Activated CD8-positive, alpha-beta memory T cell treated with anti-CD3 and anti-CD28 coated beads, Interleukin-2, amount 50 U/mL, for 24 hours (primary cell): ENCODE measurements around the gene NXPH4.
A peak's percentile ranks its signal among the peaks of the same experiment; 100 is the strongest.

ENCODE experiments used
- DNase-seq: peaks from one replicate; pipeline ENCODE4 v3.0.0-alpha.2; 2020; ENCODE audit errors: extremely low read depth

Gene NXPH4

DNA sequence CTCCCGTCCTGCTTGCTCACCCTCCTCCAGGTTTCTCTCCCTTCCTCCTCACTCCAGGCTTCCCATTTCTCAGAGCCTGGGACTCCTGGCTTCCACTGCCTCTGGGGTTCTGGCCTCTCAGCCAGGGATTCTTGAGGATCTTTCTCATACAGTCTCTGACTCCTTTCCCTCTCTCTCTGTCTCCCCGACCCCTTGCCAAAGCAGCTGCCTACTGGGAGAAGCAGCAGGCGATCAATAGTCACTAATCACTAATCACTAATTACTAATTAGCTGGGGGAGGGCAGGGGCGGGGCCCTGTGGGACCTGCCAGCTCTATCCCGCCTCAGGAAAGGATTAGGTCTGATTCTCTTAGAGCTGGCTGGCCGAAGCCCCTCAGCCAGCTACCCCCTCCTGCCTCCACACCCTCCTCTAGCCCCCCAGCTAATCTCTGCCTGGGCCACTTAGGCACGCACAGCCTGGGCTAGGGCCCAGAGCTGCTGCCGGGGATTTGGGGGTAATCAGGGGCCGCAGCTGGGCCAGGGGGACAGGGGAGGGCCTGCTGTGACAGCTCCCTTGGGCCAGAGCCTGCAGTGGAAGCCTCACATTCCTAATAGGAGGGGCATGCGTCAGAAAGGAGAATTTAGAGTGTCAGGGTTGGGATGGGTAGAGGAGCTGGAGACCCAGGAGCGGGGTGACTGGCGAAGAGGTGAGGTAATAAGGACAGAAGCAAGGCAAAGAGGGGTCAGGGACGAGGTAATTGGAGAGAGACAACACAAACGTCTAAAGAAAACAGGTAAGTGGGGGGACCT is 2.8 kb downstream of the NXPH4 start:
- DNase-seq, result no peak

GRCh38 chr12:57219993-57220754 is 3.6 kb downstream of the NXPH4 start:
- DNase-seq, result no peak

DNA sequence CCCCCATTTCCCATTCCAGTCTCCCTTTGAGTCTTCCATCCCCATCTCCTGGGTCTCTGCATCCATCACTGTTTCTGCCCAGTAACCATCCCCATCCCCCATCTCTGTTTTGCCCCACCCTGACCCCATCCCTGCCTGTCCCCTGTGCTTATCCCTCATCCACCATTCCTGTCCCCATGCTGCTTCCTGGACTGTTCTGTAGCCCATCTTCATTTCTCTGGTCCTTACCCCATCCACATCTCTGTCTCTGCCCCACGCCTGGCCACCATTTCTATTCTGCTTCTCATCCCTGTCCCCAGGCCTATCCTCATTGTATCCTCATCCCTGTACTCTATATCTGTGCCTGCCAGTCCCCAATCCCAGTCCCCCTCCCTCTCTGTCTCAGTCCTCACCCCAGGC is 4.2 kb downstream of the NXPH4 start:
- DNase-seq, result no peak

GRCh38 chr12:57221169-57221917 is 4.7 kb downstream of the NXPH4 start:
- no peak for DNase-seq

DNA sequence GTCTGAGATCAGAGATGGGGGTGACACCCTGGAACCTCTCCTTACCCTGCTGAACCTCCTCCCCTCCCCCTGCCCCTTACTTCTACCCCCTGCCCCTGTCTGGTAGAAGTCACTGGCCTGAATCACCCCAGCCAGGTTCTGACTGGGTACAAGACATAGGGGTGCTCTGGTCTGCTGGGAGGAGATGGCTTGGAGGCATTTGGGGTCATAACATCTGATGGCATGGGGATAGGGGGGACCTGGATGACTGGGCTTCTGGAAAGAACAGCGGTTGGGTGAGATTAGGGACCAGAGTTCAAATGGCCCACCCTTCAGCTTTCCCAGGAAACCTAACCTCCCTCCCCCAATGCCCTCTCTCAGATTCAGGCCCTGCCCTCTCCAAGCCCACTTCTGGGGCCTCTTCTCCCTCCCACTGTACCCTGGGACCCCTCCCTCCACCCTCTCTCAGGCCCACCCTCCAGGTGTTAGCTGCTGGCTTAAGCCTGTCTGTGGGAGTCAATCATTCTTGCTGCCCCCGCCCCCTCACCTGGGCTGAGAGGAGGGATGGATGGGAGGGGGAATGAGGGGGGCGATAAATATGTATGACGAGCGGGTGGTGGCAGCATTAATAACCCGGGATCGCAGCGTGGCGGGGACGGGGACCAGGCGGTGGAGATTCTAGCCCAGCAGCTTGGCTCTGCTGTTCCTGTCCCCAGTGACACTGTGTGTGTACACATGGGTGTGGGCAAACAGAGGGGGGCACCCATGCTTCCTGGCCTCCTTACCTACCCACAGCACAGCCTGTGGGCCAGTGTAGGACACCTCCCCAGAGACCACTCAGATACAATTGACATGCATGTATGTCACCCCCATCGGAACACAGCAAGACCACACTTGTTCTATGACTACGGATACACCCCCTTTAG is 5.9 kb downstream of the NXPH4 start:
- DNase-seq, result no peak

DNA sequence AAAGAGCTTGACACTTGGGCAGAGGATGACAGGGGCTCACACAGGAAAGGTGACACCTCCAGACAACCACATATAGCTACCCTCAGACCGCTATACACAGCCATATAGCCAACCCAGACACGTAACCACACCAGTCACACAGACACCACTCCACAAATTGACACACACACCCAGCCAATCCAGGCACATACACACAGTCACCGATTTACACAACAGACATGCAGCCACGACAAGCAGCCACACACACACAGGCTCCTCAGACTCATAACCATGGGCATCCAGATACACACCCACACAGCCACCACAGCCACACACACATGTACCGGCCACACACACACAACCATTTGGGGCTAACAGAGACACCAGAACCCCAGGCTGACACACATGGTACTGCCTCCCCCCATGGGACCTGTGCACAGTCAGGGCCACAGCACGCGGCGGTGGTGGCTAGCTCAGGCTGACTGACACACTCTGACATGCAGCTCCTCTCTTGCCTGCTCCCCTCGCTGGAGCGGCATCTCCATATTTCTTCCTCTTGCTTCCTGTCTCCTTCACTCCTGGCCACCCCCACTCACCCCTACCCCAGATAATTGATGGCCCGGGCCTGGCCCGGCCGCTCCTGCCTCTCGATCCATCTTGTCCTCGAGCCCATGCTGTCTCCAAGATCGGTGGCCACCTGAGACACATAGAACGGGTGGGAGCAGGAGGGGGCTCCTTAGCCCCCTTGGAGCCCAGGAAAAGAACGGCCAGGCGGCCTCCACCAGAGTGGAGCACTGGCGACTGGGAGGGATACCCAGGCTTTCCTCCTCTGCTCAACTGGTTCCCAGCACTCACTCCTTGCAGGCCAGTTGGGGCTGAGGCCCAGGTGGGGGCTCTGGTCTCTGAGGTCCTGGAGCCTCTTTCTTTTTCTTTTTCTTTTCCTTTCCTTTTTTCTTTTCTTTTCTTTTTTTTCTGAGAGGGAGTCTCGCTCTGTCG is 6.9 kb downstream of the NXPH4 start:
- no peak for DNase-seq

DNA sequence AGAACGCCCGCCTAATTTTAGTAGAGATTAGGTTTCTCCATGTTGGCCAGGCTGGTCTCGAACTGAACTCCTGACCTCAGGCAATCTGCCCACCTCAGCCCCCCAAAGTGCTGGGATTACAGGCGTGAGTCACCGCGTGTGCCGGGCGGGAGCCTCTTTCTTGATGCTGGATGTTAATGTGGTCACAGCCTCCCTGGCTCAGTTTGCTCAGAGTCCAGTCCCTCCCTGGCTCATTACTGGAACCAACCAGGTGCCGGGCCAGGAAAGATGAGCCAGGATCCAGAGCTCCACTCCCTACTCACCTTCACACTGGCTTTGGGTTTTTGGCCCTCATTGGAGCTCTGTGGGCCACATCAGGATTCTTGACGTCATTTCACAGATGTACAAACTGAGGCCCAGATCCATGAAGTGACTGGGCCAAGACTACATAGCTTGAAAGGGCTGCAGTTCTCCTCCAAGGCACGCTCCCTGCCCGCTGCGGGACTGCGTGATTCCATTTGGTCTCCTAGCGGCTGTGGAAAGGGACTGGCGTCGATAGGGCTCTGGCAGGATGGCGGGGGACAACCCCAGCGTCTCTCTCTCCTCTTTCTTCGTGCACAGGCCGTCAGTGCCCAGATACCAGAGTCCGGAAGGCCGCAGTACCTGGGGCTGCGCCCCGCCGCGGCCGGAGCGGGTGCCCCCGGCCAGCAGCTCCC is 7.8 kb downstream of the NXPH4 start:
- DNase-seq, result no peak

- no peak for DNase-seq
Observed at GRCh38 chr12:57224973-57225679, 8.5 kb downstream of the NXPH4 start.

DNA sequence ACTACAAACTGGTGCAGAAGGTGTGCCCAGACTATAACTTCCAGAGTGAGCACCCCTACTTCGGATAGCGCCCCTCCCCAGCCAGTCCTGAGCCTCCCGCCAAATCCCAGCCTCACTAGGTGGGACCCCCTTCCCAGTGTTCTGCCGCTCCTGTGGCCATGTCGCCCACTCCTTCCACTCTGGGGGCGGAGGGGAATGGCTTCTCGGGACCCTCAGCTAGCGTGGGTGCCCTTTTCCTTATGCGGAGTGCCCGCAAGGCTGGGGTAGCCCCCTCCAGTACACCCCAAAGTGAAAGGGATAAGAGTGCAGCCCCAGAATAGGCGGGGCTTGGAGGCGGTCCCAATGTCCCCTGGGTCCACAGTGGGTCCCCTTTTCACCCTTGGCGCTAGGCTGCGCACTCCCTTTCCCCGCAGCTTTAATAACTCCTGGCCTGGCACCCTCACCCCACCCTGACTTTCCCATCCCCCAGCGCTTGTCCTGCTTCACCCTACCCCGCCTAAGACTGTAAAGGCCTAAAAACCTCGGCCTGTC is 9.2 kb downstream of the NXPH4 start:
- no peak for DNase-seq

- no peak for DNase-seq
Observed at GRCh38 chr12:57226588-57227314, 10.2 kb downstream of the NXPH4 start.

- DNase-seq, result no peak
Observed at GRCh38 chr12:57227315-57228115, 10.9 kb downstream of the NXPH4 start.

DNA sequence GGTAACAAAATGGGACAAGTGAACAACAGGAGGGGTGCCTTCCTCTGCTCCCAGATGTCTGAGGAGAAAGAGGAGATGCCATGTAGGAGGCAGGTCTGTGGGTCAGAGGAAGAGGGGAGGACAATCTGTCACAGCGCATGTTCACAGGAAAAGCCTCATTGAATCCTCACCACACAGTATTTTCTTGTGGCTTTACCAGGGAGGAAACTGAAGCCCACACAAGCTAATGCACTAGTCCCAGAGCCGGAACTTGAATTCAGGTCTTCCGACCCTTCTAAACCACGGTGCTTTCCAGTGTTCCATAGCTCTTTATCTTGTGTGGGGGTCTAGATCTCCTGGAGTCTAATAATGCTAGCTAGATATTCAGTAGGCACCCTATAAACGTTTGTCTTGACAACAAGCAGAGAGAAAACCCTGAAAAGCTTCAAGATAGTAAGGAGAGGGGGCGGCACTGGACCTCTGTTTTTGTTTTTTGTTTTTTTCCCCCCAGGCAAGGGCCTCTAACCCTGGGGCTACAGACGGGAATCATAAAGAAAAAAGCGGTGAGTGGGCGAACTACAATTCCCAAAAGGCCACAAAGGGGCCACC is 12.5 kb downstream of the NXPH4 start:
- DNase-seq, result no peak

DNA sequence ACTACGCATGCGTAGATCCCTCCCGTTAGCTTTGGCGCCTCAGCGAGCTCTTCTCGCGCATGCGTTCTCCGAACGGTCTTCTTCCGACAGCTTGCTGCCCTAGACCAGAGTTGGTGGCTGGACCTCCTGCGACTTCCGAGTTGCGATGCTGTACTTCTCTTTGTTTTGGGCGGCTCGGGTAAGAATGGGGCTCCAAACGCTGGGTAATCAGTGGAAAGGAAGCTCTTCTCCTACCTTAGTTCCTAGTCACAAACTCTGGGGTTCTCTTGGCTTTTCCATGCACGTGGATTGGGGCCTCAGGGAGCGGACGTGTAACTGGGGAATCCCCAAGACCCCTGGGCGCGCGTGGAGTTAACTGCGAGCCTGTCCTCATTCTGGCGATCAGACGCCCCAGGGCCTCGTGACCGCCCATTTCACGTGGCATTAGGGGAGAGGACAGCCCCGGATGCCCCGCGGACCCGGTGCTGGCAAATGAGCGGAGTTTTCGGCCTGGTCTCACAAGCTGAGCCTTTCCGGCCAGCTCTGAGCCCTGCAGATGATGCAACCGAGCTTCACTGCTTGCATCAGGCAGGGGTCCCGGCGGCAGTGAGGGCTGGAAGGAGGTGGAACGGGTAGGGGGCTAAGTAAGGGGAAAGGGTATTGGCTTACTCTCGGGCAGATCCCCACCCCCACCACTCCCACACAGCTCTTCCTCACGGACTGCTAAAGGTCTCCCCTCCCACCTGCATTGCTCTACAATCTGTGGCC is 13.2 kb downstream of the NXPH4 start, which contains the start of gene SHMT2:
Gene SHMT2 (plus strand): TSS at position 78 of the 747 bp plus-strand sequence. CDS start 68 bp downstream, at position 146.
- peak; percentile 95 for DNase-seq

DNA sequence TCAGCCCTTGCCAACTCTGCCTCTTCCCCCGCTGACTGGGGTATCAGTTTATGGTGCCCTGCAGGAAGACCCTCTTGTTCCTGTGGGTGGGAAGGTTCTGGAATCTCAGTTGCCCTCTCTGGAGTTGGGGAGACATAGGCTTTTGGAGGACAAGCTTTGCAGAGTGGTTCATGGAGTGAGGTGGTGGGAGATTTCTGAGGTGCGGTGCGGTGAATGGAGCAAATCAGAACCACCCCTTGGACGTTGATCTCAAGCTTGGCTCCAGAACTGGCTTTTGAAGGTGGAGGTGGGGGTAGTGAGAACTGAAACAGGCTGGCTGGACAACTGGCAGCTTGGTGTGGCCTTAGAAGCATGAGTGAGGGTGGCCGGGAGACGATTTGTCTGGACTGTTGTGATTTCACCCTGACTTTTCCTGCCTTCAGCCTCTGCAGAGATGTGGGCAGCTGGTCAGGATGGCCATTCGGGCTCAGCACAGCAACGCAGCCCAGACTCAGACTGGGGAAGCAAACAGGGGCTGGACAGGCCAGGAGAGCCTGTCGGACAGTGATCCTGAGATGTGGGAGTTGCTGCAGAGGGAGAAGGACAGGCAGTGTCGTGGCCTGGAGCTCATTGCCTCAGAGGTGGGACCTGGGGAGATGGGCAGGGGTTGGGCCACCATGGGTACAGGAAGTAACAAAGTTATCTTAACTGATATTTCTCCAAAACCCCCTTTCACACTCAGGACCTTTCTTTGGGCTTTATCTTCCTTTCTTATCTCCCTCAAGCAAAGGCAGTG is 14.0 kb downstream of the NXPH4 start:
- no peak for DNase-seq
